ENCODE data around the gene CKM.

DNA sequence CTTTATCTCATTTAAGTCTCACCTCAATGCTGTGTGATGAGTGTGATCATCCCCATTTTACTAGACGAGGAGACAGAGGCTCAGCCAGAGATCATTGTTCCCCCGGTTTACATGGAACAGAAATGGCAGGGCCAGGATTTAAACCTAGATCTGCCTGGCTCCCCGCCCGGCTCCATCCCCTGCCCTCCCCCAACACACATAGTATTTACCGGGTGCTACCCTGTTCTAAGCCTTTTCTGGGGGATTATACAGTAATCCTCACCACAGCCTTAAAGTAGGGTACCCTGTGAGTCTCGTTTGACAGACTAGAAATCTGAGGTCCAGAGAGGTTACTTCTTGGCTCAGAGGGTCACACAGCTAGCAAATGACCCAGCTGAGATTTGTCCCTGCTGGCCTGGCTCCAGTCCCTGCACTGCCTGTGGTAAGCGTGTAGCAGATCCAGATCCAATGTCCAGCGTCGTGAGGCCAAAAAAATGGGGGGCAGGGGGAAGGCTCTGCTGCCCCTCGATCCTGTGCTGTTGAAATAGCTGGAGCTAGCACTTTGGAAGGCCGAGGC, 14.1 kb upstream of the CKM start:
- TF ChIP-seq POLR2AphosphoS5 (IDR thresholded peaks at IDR 0.05; ENCODE audit: borderline replicate concordance, low read depth, low read length) = no peak
- no peak for TF ChIP-seq EZH2 (IDR thresholded peaks at IDR 0.05)

Data from SK-N-MC (cell line).